ENCODE measurements around the gene PACRG.

Gene PACRG

GRCh38 chr6:162722226-162722625, 5.5 kb upstream of the PACRG start:
- H3K27ac ChIP-seq = no peak overlapping the region
- H3K4me3 ChIP-seq (IDR thresholded peaks at IDR 0.05; ENCODE audit: insufficient read depth, low read depth, low read length) = no peak overlapping the region
- H3K4me1 ChIP-seq (ENCODE audit: low read depth, poor library complexity, severe bottlenecking) = peaks cover 7% of the 10 kb centered on the region
- H2AFZ ChIP-seq (ENCODE audit: low read depth) = no peak overlapping the region
- H4K20me1 ChIP-seq (ENCODE audit: insufficient read depth) = no peaks in the 10 kb centered on the region
- H3K4me2 ChIP-seq = no peak overlapping the region
- no peaks in the 10 kb centered on the region for H3K27me3 ChIP-seq (ENCODE audit: insufficient read depth, low read depth)
- H3K36me3 ChIP-seq (ENCODE audit: insufficient read depth) = no peaks in the 10 kb centered on the region
- no peak for TF ChIP-seq CTCF (conservative IDR thresholded peaks at IDR 0.05; ENCODE audit: low read depth, low read length)
- no peak overlapping the region for H3K9ac ChIP-seq
- H3K79me2 ChIP-seq (ENCODE audit: insufficient read depth, low read depth) = no peaks in the 10 kb centered on the region

- Histone ChIP-seq H3K79me2 (ENCODE audit: insufficient read depth, low read depth) (no peaks in the 10 kb centered on the region), H3K27me3 (ENCODE audit: insufficient read depth, low read depth) (no peaks in the 10 kb centered on the region), H2AFZ (ENCODE audit: low read depth) (no peak overlapping the region), H3K9ac (no peak overlapping the region), H3K36me3 (ENCODE audit: insufficient read depth) (no peaks in the 10 kb centered on the region), H3K4me3 (IDR thresholded peaks at IDR 0.05; ENCODE audit: insufficient read depth, low read depth, low read length) (no peak overlapping the region), H3K4me1 (ENCODE audit: low read depth, poor library complexity, severe bottlenecking) (peaks cover 7% of the 10 kb centered on the region), H3K27ac (no peak overlapping the region), H3K4me2 (no peak overlapping the region), H4K20me1 (ENCODE audit: insufficient read depth) (no peaks in the 10 kb centered on the region)
- no peak for TF ChIP-seq CTCF (conservative IDR thresholded peaks at IDR 0.05; ENCODE audit: low read depth, low read length)
Observed at GRCh38 chr6:162722633-162723032, 5.1 kb upstream of the PACRG start.

- Histone ChIP-seq H3K27me3 (ENCODE audit: insufficient read depth, low read depth) (no peaks in the 10 kb centered on the region), H3K4me1 (ENCODE audit: low read depth, poor library complexity, severe bottlenecking) (peaks cover 11% of the 10 kb centered on the region), H2AFZ (ENCODE audit: low read depth) (peak overlapping the region; percentile 66; the same call in 1 of the 2 replicates), H3K36me3 (ENCODE audit: insufficient read depth) (no peaks in the 10 kb centered on the region), H3K79me2 (ENCODE audit: insufficient read depth, low read depth) (no peaks in the 10 kb centered on the region), H3K27ac (peak overlapping the region; percentile 43; the same call in 1 of the 2 replicates), H3K4me2 (peak overlapping the region; percentile 39), H4K20me1 (ENCODE audit: insufficient read depth) (no peaks in the 10 kb centered on the region), H3K9ac (peak overlapping the region; percentile 69), H3K4me3 (IDR thresholded peaks at IDR 0.05; ENCODE audit: insufficient read depth, low read depth, low read length) (no peak overlapping the region)
- TF ChIP-seq CTCF (conservative IDR thresholded peaks at IDR 0.05; ENCODE audit: low read depth, low read length) = no peak
Observed at GRCh38 chr6:162726947-162727321, 840 bp upstream of the PACRG start.

GRCh38 chr6:162728197-162728596, 423 bp downstream of the PACRG start:
- H3K9ac ChIP-seq = peak overlapping the region; percentile 35; the same call in 1 of the 2 replicates
- peak overlapping the region; percentile 35; the same call in 1 of the 2 replicates for H3K27ac ChIP-seq
- H2AFZ ChIP-seq (ENCODE audit: low read depth) = peak overlapping the region; percentile 22; the same call in 1 of the 2 replicates
- peak overlapping the region; percentile 29; the same call in 1 of the 2 replicates for H3K4me2 ChIP-seq
- H3K36me3 ChIP-seq (ENCODE audit: insufficient read depth) = no peaks in the 10 kb centered on the region
- no peaks in the 10 kb centered on the region for H3K79me2 ChIP-seq (ENCODE audit: insufficient read depth, low read depth)
- H4K20me1 ChIP-seq (ENCODE audit: insufficient read depth) = no peaks in the 10 kb centered on the region
- no peaks in the 10 kb centered on the region for H3K27me3 ChIP-seq (ENCODE audit: insufficient read depth, low read depth)
- H3K4me1 ChIP-seq (ENCODE audit: low read depth, poor library complexity, severe bottlenecking) = peaks cover 11% of the 10 kb centered on the region
- no peak overlapping the region for H3K4me3 ChIP-seq (IDR thresholded peaks at IDR 0.05; ENCODE audit: insufficient read depth, low read depth, low read length)
- no peak for TF ChIP-seq CTCF (conservative IDR thresholded peaks at IDR 0.05; ENCODE audit: low read depth, low read length)
